Activated gamma-delta T cell treated with Interleukin-2 at 50 U/mL for 16 hours (primary cell): Measurements from ENCODE around the gene TOM1L2.
"Not testable (repeated sequence)": the region's sequence is repeated elsewhere in the genome, so short reads cannot be mapped to it uniquely, and the experiment has no call there.

Experiments
- DNase-seq: peaks from one replicate; pipeline ENCODE4 v3.0.0-alpha.2; 2020

TOM1L2 gene

GRCh38 chr17:17814162-17815061 is 157.8 kb downstream of the TOM1L2 start:
- no peak for DNase-seq

DNA sequence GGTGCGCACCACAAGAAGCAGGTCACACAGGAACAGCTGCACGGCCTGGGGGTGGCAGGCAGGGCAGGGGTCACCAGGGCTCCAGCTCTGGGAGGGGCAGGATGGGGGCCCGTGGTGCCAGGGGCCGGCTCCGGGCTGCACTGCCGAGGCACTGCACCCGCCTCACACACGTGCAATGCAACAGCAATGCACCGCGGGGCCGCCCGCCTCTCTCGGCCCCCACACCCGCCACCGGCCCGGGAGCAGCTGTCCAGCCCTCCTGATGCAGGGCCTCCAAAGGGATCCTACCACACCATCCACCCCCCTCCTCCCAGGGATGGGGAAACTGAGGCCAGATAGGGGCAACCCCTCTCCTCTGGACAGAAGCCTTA is 158.5 kb downstream of the TOM1L2 start:
- DNase-seq: no peak

DNA sequence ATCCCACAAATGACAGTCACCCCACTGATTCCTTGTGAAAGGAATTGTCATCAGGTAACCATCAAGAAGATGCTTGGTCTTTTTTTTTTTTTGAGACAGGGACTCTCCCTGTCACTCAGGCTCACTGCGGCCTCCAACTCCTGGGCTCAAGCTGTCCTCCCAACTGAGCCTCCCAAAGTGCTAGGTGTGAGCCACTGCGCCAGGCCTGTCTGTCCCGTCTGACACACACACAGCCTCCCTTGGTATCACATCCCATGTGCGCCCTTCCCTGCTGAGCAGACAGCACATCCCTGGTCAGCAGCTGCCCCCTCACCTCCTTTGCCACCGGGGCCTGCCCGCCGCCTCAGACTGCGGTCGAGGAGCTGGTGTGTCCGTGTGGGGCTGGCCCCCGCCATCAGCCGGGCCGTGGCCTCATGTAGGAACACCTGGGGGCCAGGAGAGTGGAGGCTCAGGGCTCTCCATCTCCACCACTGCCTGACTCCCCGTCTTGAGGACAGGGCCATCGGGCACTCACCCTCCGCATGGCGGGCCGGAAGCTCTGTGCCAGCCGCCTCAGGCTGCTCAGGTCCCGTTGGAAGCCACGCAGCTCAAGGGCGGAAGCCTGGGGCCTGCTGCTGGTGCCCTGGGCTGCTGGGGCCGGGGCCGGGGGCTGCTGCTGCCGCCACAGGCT is 159.0 kb downstream of the TOM1L2 start:
- no peak for DNase-seq

GRCh38 chr17:17812211-17813054 is 159.8 kb downstream of the TOM1L2 start:
- DNase-seq: peak; percentile 67

DNA sequence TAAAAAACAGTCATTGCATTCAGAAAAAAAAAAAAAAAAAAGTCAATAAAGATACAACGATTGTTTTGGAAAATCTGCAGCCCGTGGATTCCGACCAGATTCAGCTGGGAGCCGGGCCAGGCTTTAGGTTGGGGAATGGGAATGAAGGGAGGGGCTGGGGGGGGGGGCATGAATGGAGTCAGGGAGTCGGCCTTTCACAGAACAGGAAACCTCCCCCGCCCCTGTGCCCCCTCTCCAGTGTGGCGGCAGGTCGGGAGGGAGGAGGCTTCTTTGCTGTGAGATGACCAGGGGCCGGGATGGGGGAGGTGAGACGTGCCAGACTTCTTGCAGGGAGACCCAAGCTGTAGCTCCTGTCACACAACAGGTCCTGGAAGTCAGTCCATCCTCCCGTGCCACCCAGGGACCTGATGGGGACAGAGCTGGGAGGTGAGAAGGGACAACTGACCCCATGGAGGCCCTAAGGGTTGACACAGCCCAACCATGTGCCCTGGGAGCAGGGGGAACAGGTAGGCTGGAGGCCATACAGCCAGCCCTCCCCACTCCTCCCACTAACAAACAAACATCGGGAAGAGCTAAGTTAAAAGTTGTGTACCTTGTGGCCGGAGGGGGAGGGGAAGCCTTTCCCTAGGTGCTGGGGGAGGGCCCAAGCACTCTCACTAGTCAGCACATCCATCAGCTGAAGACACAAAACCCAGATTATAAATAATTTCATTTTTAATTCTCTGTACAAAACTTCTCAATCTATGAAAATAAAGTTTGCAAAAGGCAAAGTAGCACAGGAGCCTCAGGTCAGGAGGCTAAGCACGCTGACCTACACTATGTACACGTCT is 160.6 kb downstream of the TOM1L2 start:
- DNase-seq: no peak

DNA sequence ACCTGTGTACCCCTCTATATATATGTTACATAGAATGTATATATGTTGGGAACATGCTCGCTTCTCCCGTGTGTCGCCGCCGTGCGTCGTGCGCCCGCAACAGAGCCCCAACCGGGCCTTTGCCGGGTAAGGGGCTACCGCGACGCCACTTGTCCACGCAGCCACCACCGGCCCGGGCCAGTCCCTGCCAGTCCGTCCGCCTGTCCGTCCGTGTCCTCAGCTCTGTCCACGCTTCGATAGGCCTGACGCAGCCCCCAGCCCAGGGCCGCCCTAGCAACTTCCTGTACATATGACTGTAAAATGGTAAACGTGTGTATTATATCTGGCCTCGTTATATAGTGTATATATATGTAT is 161.3 kb downstream of the TOM1L2 start:
- no peak for DNase-seq

- no peak for DNase-seq
These were observed 161.9 kb downstream of the TOM1L2 start for GRCh38 chr17:17810084-17810894.

DNA sequence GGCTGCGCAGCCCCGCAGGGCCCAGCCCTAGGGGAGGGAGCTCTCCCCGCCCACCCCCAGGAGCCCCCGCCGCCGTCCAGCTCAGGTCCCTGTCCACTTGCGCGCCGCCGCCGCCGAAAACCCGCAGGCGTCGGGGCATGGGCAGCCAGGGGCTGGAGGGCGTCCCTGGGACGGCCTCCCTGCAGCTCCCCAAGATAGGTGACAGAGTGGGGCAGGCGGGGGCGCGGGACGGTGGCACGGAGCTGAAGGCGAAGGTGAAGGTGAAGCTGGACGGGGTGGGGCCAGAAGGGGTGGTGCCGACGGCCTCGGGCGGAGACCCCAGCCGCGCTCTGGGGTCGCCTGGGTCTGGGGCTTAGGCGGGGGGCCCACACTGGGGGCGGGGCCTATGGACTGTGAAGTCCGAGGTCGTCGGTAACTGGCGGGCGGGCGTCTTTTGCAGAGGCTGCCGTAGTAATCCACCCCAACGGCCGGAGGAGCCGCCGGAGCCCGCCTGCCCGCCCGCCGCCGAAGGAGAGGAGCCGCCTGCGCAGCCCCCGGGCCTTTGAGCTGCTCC is 162.6 kb downstream of the TOM1L2 start:
- DNase-seq: no peak

DNA sequence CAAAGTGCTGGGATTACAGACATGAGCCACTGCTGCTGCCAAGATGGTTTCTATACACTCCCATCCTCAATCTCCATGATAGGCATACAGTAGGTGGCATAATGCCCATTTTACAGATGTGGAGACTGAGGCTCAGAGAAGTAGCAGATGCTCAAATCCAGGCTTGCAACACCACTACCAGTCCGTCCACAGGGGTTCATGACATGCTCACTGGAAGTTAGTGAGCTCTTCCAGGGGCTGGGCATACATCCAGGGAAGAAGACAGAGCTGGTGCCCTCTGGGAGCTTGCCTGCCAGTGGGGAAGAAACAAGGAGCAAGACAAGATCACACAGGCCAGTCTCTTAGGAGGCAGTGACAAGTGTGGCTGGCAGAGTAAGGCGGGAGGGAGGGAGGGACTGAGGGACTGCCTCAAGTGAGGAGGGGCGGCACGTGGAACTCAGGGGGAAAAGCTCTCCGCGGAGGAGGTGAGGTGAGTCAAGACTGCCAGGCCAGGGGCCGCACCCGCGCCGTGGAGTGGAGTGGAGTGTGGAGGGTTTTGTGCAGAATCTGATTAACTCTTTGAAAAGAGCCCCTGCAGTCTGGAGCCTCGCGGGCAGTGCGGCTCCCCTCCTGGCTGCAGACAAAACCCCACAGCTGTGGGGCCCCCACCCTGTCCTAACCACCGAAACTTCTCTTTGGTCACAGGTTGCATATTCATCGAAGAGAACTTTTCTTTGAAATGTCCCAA is 163.3 kb downstream of the TOM1L2 start:
- DNase-seq: no peak

- not testable (repeated sequence) for DNase-seq
These were observed 164.0 kb downstream of the TOM1L2 start for GRCh38 chr17:17808200-17808599.

DNA sequence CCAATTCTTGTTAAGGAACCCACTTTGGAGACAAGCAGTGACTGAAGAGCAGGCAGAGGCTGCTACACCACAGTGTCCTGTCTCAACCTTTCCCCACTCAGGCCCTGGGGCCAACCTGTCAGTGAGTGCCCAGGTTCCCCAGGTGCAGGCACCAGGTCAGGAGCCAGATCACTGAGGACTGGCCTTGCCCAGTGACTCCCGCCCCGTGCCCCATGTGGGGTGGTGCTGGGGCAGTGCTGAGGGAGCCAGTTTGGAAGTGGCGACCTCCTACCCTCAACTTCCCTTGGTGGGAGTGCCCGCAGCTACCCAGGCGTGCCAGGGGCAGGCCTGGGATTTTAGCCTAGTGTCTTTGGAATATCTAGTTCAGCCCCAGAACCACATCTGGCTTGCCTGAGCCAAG is 164.8 kb downstream of the TOM1L2 start:
- no peak for DNase-seq

DNA sequence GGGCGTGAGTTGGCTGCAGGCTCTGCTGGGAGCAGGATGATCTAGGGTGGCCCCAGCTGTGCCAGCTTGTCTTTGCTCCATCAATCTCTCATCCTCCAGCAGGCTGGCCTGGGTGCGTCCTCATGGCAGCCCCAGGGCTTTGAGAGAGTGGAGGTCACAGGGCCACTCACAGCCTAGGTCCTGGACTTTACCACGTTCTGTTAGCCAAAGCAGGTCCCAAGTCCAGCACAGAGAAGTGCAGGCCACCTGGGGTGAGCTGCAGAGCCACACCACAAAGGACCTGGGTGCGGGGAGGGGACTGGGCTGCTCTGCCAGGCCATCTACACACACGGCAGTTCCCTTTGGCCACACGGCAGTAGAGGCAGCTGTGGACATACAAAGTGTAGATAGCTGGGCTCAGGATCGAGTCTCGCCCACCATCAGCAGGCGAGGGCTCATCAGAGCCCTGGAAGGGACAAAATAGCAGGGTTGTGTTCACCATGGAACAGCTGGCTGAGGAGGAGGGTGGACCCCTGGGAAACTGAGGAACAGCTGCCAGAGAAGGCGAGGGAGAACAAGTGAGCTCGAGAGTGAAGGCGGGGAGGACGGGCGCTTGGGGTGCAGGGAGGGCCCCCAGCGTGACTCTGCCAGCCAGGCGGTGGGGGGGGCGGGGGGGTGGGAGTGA is 165.5 kb downstream of the TOM1L2 start:
- DNase-seq: no peak

DNA sequence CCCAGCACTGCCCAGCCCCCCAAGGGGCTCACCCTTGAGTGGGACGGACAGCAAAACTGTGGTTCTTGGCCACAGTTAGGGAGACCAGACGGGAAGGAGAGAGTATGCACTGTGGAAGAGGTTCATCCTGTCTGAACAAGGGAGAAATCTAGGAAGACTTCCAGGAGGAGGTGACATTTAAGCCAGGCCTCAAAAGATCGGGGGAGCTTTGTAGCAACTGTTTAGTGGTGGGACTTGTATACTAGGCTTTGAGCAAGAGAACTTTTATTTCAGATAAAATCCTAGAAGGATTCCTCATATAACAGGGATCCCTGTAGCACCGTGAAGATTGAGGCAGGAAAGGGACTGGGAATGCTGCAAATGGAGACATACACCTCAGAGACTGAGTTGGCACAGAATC is 166.2 kb downstream of the TOM1L2 start:
- DNase-seq: no peak

- DNase-seq: no peak
These were observed 166.6 kb downstream of the TOM1L2 start for GRCh38 chr17:17805575-17805974.

DNA sequence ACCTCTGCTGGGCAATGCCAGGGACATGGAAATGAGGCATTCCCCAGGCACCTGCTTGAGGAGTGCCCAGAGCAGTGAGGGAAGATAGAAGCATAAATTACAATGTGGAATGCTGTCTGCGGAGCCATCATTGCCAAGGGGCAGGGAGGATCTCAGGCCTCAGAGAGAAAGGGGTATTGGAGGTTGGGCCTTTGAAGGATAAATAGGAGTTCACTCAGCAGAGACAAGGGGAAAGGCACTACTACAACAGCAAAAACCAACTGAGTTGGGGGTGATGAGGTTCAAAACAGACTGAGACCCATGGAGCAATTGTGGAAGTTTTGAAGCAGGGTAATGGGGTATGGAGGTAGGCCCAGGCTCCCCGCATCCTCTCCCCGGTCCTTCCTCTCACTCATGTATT is 168.2 kb downstream of the TOM1L2 start:
- DNase-seq: no peak

- no peak for DNase-seq
These were observed 170.3 kb downstream of the TOM1L2 start for GRCh38 chr17:17801800-17802481.

DNA sequence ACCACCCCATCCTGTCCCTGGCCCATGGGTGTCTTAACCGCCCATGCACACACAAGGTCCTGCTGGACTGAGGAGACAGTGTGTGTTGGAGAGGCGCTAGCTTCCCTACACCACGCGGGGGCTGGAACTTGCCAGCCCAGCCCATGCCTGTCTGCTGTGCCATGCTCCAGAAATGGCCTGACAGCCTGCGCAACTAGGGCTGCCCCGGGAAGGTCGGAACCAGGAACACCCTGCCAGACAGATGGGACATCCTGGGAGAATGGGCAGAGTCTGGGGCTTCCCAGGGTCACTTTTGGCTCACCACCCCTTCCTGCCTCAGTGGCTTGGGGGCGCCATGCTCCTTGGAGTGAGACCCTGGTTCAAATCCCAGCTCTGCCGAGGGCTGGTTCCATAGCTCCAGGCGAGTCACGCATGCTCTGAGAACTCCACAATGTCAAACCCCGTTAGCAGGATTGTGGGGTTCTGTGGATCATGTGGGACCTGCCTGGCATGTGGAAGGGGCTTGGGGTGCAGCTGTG is 171.6 kb downstream of the TOM1L2 start:
- no peak for DNase-seq

DNA sequence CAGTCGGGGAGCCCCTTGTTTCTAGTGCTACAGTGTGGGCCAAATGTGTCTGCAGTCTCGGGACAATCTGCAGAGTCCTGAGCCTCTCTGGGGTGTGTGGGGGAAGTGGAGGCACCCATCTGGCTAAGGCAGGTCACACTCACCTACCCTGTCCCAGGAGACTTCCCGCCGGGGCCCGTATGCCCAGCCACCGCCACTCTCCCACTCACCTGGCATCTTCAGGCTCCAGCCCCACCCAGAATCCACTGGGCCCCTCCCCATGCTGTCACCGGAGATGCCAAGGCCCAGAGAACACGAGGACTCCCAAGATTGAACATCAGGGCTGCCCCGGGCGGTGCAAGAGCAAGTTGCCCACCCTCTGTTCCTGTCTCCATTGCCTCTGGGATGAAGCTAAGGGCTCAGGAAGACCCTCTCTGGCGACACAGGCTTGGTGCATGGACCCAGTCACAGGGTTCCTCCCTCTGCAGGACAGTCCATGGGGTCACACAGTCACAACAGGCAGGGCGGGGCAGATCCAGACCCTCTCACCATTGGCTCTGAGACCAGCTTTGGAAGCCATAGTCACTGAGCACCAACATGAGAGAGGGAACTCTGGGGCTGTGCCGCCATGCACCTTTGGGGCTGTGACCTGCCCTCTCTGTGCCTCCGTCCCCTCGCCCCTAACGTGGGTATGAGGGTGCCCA is 173.5 kb downstream of the TOM1L2 start:
- DNase-seq: no peak
